Ectodermal cell (in vitro differentiated cells): ENCODE results near the gene THBS2.

ENCODE experiments used
- H3K27ac ChIP-seq: 2 replicates; pipeline ENCODE4 v1.7.0; 2013; ENCODE audit warnings: mild to moderate bottlenecking, low read depth, low read length; ENCODE audit not compliant: insufficient read depth, poor library complexity, severe bottlenecking
- H3K27me3 ChIP-seq: 2 replicates; pipeline ENCODE4 v1.7.0; 2013; ENCODE audit warnings: mild to moderate bottlenecking, low read length; ENCODE audit not compliant: insufficient read depth, control insufficient read depth, poor library complexity, severe bottlenecking
- H3K36me3 ChIP-seq: one replicate; pipeline ENCODE4 v1.7.0; 2013; ENCODE audit warnings: low read length; ENCODE audit not compliant: control insufficient read depth, insufficient read depth
- H3K4me1 ChIP-seq: one replicate; pipeline ENCODE4 v1.7.0; 2013; ENCODE audit warnings: low read length; ENCODE audit not compliant: control insufficient read depth, insufficient read depth
- H3K4me3 ChIP-seq: 2 replicates; pipeline ENCODE4 v1.7.0; 2013; ENCODE audit warnings: low read depth, low read length, control low read depth; ENCODE audit not compliant: insufficient read depth
- H3K9me3 ChIP-seq: 2 replicates; pipeline ENCODE4 v1.7.0; 2013; ENCODE audit warnings: mild to moderate bottlenecking, low read length, moderate library complexity; ENCODE audit not compliant: control insufficient read depth
- WGBS, 2 experiments: methylation state at CpG; one replicate each; pipeline ENCODE4 v1.1.7; 2013; ENCODE audit warnings: missing lambda C conversion rate in 2 of 2; 5-methylcytosine and 5-hydroxymethylcytosine counted together

The THBS2 gene

GRCh38 chr6:169176361-169176991, 77.2 kb downstream of the THBS2 start:
- Histone ChIP-seq H3K9me3 (no peaks in the 10 kb centered on the region), H3K4me1 (no peaks in the 10 kb centered on the region), H3K4me3 (no peak overlapping the region), H3K27me3 (no peaks in the 10 kb centered on the region), H3K36me3 (no peaks in the 10 kb centered on the region), H3K27ac (no peak overlapping the region)
- 91 to 93% methylated on average over 15 of the region's 15 CpGs for WGBS, 2 experiments

- WGBS, 2 experiments = 91 to 93% methylated on average over 15 of the region's 15 CpGs
- H3K4me1 ChIP-seq = no peaks in the 10 kb centered on the region
- H3K4me3 ChIP-seq = no peak overlapping the region
- no peaks in the 10 kb centered on the region for H3K27me3 ChIP-seq
- H3K27ac ChIP-seq = no peak overlapping the region
- H3K9me3 ChIP-seq = no peaks in the 10 kb centered on the region
- H3K36me3 ChIP-seq = no peaks in the 10 kb centered on the region
Observed at GRCh38 chr6:169175360-169175887, 78.2 kb downstream of the THBS2 start.

GRCh38 chr6:169174516-169175359, 78.9 kb downstream of the THBS2 start:
- Histone ChIP-seq H3K9me3 (no peaks in the 10 kb centered on the region), H3K4me1 (no peaks in the 10 kb centered on the region), H3K27me3 (no peaks in the 10 kb centered on the region), H3K4me3 (no peak overlapping the region), H3K27ac (no peak overlapping the region), H3K36me3 (no peaks in the 10 kb centered on the region)
- WGBS, 2 experiments = 83 to 88% methylated on average over 27 to 28 of the region's 28 CpGs

GRCh38 chr6:169173532-169174268, 79.9 kb downstream of the THBS2 start:
- Histone ChIP-seq H3K27ac (no peak overlapping the region), H3K4me3 (no peak overlapping the region), H3K9me3 (no peaks in the 10 kb centered on the region), H3K27me3 (no peaks in the 10 kb centered on the region), H3K4me1 (no peaks in the 10 kb centered on the region), H3K36me3 (no peaks in the 10 kb centered on the region)
- WGBS, 2 experiments = 93 to 95% methylated on average over 25 of the region's 25 CpGs

GRCh38 chr6:169172946-169173345, 80.7 kb downstream of the THBS2 start:
- no peak overlapping the region for H3K4me3 ChIP-seq
- H3K4me1 ChIP-seq = no peaks in the 10 kb centered on the region
- H3K27ac ChIP-seq = no peak overlapping the region
- no peaks in the 10 kb centered on the region for H3K27me3 ChIP-seq
- H3K9me3 ChIP-seq = no peaks in the 10 kb centered on the region
- WGBS, 2 experiments = 91 to 95% methylated on average over 9 of the region's 9 CpGs
- H3K36me3 ChIP-seq = no peaks in the 10 kb centered on the region

- Histone ChIP-seq H3K36me3 (no peaks in the 10 kb centered on the region), H3K27me3 (no peaks in the 10 kb centered on the region), H3K4me1 (no peaks in the 10 kb centered on the region), H3K9me3 (no peaks in the 10 kb centered on the region), H3K27ac (no peak overlapping the region), H3K4me3 (no peak overlapping the region)
- 86 to 87% methylated on average over 12 of the region's 12 CpGs for WGBS, 2 experiments
Observed at GRCh38 chr6:169172456-169172855, 81.2 kb downstream of the THBS2 start.

GRCh38 chr6:169171951-169172350, 81.7 kb downstream of the THBS2 start:
- H3K27ac ChIP-seq = no peak overlapping the region
- WGBS, 2 experiments = 93 to 96% methylated on average over 8 of the region's 8 CpGs
- H3K9me3 ChIP-seq = no peaks in the 10 kb centered on the region

GRCh38 chr6:169171016-169171415, 82.6 kb downstream of the THBS2 start:
- no peaks in the 10 kb centered on the region for H3K36me3 ChIP-seq
- H3K27ac ChIP-seq = no peak overlapping the region
- no peaks in the 10 kb centered on the region for H3K27me3 ChIP-seq
- H3K9me3 ChIP-seq = no peaks in the 10 kb centered on the region
- no peak overlapping the region for H3K4me3 ChIP-seq
- H3K4me1 ChIP-seq = no peaks in the 10 kb centered on the region
- WGBS, 2 experiments = 93 to 95% methylated on average over 16 of the region's 16 CpGs

More at GRCh38 chr6:169171951-169172350, 81.7 kb downstream of the THBS2 start:
- H3K4me1 ChIP-seq = no peaks in the 10 kb centered on the region
- no peaks in the 10 kb centered on the region for H3K36me3 ChIP-seq
- H3K4me3 ChIP-seq = no peak overlapping the region
- H3K27me3 ChIP-seq = no peaks in the 10 kb centered on the region

GRCh38 chr6:169170583-169170955, 83.1 kb downstream of the THBS2 start:
- no peaks in the 10 kb centered on the region for H3K4me1 ChIP-seq
- H3K4me3 ChIP-seq = no peak overlapping the region
- H3K9me3 ChIP-seq = no peaks in the 10 kb centered on the region
- no peaks in the 10 kb centered on the region for H3K36me3 ChIP-seq
- 94% methylated on average over 11 of the region's 11 CpGs for WGBS, 2 experiments
- H3K27me3 ChIP-seq = no peaks in the 10 kb centered on the region
- no peak overlapping the region for H3K27ac ChIP-seq
